Inflammatory macrophage treated with lipopolysaccharide for 1 hour (primary cell): ENCODE data around the gene ATP10A.
"Not testable (repeated sequence)": the region's sequence is repeated elsewhere in the genome, so short reads cannot be mapped to it uniquely, and the experiment has no call there.

Experiments
- DNase-seq, 2 donors: peaks; one replicate each; pipeline ENCODE4 v3.0.0-alpha.2; 2020 to 2022

ATP10A gene

DNA sequence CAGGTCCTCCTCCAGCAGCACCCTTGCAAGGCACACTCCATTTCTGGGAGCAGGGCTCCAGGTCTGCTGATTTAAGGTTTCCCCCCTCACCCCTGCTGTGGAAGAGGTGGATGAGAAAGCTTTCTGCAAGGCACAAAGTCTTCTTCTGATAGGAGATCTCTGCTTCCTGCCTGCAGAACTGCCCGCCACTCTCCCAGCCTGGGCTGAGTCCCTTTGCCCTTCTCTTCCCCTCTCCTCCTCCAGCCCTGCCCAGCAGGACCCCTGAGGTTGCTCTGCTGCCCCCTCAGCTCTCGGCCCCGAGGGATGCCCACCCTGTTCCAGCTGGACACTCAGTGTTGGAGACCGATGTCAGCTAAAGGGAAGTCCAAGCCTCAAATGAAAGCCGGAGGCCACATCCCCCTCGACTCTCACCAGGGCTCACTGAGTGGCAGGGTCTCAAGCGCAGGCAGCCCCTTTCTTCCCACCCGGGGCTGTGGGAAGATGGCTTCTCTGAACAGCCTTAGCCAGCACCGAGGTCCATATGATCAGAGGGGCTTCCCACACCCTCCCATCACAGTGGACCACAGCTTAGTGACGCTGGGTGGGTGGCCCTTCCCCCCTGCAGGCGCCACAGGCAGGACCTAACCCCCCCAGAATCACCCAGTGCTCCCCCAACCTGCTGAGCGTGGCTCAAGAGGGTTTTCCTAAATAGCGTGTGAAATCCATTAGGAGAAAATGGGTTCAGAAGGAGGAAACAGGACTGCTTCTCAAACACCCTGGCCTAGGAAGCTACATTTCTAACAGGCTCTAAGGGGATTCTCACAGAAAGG is 4.0 kb downstream of the ATP10A start:
- no peak for DNase-seq

DNA sequence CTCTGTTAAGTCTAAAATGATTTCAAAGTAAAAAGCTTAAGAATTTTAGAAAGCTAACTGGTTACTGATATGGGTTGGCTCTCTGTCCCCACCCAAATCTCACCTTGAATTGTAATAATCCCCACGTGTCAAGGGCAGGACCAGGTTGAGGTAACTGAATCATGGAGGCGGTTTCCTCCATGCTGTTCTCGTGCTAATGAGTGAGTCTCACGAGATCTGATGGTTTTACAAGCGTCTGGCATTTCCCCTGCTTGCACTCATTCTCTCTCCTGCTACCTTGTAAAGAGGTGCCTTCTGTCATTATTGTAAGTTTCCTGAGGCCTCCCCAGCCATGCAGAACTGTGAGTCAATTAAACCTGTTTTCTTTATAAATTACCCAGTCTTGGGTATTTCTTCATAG is 7.1 kb downstream of the ATP10A start:
- not testable (repeated sequence) for DNase-seq

DNA sequence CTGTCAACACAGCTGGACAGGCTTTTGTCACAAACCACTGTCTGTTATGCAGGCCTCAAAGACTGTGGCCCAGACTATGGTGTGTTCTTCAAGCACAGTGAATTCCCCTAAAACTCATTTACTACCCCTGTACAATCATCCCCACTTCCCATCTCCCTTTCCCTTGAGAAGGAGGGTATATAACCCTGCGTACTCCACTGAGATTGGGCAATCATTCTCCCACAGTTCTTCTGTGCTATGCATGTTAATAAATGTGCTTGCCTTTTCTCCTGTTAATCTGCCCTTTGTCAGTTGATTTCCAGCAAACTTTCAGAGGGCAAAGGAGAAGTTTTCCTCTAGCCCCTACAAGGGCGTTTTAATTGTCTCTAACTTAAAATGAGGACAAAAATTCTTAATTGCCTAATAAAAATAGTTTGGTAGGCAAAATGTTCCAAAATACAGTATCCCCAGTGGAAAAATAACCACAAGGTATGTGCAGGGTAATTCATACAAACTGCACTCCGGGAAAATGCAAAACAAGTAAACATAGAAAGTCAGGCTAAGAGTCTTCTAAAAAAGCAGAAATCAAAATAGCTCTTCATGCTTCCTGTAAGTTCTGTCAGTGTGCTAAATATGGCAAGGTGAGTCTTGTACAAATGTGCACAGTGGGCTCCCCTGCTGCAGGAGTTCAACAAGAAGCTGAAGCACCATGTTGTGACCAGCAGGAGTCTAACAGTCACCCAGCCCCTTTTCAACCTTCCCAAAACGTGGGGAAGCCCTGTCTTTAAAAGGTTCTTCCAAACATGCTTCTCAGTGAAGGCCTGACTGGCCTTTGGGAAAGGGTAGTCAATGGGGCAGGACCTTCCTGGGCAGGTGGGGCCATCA is 10.2 kb downstream of the ATP10A start:
- no peak for DNase-seq

DNA sequence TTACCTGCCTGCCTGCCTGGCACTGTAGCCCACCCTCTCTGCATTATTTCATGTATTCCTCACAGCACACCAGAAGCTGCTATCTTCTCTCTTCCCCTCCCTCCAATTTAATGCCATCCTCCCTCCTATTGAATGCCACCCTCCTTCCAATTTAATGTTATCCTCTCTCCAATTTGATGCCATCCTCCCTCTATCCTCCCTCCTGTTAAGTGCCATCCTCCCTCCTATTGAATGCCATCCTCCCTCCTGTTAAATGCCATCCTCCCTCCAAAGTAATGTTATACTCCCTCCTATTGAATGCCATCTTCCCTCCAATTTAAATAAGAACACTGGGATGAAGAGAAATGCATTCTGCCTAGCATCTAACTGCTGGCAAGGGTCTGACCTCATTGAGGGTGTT is 11.1 kb downstream of the ATP10A start:
- no peak for DNase-seq

DNA sequence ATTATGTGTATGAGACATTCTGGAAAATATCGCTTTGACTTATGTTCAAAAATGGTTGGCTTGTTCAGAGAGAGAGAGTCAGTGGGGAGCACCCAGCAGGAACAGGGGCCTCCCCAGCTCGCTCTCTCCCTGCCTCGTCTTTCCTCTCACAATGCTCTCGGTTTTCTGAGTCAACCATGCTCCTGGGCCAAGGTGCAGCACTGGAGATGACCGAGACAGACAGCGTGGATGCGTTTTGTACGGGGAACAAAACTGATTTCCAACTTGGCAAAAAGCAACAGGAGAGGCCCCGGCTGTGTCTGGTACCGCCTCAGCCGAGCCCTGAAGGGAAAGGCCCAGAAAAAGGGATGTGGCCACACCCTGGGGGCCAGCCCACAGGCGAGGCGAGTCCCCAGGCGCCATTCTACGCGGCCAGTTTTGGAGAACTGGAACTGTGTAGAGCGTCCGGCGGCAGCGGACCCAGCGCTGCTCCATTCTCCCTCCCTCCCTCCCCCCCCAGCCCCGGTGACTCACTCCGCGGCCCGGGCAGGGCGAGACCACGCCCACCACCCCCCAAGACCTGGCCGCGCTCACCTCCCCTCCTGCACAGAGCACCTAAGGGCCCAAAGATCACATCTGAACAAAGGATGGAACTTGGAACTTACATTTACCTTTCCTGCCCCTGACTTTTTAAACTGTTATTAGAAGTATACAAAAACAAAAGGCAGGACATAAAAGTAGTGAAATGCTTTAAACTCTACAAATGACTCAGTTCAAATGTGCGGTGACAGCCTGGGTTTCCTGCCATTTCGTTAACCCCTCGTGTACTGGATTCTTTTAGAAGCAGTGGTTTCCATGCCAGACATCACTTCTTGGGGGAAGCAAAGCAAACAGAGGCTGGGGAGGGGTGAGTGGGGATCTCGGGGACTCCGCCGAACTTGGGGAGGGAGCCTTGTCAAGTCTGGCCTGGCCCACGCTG is 12.7 kb downstream of the ATP10A start:
- peak; percentile 92 to 93 for DNase-seq

DNA sequence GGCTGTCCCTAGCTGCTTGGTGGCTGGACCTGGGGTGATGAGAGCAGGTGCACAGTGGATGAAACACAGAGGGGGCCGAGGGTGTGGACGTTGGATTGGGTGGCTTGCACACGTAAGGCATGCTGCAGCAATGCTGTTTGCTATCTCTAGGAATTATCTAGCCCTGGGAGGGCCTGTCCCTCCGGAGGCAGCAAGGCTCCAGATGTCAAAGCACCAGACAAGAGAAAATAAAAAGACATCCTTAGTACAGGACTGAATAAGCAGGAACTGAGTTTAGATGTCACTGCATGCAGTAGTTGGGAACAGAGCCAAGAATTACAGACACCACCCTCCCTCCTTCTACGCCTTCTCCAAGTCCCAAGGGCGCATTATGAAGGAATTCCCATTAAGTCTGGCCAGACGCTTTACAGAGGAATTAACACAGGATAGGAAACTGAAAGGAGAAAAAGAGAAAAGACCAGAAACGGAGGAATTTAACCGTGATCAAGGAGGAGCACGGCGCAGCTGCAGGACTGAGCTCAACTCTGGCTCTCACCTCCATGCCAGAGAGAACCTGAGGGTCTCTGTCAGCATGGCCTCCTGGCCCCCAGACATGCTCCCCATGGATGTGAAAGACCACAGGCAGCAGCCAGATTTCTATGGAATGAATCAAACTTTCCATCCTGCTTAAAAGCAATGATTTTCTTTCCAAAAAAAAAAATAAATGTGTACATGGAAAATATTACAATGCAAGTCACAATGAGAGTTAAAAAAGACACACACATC is 13.8 kb downstream of the ATP10A start:
- peak; percentile 43 to 56 for DNase-seq

DNA sequence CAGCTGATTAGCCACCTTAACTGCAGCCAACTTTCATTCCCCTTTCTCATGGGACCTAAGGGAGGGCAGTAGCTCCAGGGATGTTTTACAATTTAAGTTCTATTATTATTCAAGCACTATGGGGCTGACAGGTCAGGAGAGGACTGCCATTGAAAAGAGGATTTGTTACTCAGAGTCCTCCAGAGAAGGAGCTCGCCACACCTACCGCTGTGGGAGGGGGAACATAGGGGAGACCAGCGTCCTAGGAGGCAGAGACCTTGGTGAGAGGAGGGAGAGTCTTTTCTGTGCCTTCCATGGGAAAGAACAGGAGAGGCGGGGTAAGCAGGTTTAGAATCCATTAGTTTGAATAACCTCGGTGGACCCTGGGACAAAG is 14.4 kb downstream of the ATP10A start:
- DNase-seq, result no peak

DNA sequence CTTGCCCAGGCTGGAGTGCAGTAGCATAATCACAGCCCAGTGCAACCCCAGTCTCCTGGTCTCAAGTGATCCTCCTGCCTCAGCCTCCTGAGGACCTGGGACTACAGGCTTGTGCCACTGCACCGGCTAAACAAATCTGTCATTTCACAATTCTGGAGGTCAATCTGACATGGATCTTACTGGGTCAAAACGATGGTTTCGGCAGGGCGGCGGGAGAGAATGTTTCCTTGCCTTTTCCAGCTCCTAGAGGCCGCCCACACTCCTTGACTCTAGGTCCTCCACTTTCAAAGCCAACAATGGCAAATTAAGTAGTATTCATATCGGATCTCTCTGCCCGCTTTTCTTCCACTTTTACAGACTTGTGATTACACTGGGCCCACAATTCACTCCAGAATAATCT is 14.8 kb downstream of the ATP10A start:
- DNase-seq, result no peak

DNA sequence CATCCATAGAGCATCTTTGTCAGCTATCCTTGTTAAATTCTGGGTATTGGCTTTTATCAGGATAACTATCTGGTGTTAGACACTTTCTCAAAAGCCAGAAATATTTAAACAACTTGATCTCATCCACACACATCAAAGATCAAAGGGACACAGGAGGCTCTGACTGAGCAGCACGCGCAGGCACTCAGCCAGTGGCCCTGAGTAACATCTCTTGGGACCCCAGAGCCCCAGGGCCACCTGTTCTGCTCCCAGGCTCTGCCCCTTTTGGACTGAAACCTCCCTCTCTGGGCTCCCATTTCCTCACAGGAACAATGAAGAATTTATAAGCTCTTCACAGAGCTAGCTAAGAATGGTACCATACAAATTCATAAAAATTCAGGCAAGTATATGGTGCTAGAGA is 16.1 kb downstream of the ATP10A start:
- DNase-seq, result no peak

DNA sequence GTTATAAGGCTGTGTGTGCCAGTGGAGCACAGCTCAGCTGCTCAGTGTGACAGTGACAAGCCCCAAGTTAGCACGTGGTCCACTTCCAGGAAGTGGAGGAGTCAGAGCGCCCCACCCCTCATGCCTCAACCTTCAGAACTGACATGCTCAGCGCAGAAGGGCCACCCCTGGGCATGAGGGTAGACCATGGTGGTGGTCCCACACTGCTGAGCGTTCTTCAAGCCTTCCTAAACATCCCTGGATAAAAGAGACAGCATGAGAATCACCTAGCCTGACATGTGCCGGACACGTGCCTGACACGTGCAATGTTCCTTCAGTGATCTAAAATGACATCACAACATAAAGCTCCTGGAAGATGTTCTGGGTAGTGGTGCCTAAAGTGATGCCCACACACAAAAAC is 16.8 kb downstream of the ATP10A start:
- no peak for DNase-seq

DNA sequence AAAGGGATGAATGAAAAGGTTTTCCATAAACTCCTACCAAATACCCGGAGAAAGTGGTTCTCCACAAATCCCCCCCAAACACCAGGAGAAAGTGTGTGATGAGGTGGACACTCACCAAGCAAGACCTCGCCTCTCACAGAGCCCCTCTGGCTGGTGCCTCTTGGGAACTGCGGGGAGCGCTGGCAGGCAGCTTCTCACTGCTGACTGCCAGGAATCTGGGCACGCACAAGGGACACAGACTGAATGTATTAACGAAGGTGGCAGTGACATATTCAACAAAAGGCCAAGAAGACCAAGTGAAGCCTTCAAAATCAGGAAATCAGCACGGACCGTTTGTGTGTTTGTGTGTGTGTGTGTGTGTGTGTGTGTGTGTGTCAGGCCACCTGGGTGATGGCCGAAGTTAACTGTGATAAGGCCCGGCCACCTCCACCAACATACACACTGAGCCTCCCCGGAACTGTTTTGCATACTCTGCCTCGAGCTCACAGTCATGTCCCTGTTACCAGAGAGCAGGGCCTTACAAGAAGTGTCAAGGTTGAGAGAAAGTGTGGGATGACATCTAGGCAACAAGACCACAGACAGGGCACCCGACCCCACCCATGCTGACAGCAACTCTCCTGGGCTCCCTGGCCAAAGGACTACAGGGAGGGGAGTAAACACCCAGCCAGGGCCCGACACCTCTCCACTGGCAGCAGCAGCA is 18.0 kb downstream of the ATP10A start:
- no peak for DNase-seq

DNA sequence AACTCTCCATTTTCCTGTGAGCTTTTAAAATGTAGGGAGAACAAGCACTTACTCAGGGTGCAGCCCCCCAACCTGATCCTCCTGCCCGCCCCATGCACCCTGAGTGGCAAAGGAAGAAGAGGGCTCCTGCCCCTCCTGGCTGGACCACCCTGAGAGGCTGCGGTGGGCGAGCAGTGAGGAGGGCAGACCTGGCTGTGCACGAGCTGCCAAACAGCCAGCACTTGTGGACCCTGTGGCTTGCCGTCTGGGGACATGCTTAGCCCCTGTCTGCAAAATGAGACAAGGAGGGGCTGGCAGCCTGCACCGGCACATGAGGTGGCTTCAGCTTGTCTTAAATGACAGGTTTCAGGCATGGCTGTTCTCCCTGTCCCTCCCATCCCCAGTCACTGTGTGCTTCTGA is 18.6 kb downstream of the ATP10A start:
- no peak for DNase-seq

DNA sequence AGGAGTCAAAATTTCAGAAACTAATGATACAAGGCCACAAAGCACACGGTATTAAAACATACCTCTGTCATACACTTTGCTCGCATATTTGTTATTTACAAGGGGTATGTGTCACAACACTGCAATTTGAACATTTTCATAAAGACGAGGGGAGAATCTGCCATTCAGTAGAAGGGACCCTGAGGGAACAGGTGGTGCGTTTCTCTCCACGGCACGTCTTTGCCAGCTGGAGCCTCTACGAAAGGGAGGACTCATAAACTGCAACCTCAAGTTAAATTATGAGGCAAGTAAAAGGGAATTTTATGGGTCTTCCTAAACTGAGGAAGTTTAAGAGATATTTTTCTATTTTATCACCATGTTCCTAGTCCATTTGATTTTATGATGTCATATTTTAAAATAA is 19.1 kb downstream of the ATP10A start:
- no peak for DNase-seq

DNA sequence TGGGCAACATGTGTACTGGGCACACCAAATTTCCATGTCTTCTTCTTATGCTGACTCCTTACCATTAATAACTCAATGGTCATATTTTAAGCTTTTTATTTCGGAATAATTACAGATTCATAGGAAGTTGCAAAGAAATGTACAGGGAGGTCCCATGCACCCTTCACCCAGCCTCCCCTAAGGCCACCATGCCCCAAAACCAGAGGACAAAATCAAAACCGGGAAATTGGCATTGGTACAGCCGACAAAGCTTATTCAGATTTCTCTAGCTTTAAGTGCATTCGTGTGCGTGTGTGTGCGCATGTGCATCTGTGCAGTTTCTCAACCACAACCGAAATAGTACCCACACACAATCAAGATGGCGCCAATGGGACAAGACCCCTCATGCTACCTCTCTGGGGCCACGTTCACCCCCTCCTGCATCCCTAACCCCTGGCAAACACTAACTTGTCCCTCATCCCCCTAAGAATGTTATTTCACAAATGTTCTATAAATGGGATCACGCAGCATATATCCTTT is 23.4 kb downstream of the ATP10A start:
- no peak for DNase-seq

DNA sequence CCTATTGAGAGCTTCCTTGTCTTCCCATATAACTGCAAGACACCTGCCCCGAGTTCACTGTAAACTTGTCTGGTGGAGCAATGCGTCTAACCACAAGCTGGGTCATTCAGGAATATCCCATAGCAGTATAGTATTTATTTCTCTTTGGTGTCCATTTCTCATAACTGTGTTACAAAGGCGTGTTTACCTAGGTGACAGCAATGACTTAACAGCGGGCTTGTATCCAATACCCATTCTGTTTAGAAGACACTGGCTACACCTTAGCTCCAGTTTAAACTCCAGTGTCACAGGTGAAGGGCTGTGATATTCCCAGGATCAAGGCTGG is 24.3 kb downstream of the ATP10A start:
- DNase-seq, result no peak

DNA sequence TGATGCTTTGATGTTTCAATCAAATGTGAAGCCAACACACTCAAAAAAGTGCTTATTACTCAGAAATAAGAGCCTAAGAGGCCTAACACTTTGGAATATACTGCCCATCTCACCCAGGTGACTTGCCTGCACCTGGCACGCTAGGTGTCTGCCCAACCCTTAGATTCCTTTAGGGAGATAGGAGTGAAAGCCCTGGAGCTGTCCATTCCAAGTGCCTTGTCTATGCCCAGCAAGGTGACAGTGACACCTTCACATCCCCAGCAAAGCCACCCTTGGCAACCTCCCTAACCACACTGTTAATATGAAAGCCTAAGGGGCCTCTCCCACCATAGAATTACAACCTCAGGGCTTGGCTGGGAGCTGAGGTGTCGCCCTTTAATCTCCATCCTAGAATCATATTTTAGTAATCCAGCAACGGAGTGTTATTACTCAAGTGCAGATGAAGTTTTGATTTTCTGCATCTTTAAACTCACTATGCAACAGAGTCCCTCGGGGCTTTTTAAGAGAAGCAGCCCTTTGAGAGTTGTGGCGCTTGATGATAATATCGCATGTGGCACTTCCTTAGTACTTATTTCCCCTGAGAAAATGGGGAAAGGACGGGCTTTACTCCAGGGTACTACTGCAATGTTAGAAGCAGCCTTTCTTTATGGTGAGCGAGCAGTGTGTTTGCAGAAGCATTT is 24.8 kb downstream of the ATP10A start:
- no peak for DNase-seq

DNA sequence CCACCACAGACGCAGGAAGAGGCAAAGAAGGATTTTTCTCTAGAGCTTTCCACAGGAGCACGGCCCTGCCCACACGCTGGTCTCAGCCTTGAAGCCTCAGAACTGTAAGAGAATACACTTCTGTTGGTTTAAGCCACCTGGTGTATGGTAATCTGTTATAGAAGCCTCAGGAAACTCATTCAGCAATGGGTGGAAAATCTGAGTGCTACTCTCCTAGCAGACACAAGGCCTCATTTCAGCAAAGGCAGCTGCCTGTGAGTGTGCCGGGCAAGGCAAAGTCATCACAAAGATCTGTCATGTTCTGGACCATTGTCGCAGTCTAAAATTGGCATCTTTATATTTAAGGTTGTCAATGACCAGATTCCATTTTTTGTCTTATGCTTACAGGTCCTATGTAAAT is 31.0 kb downstream of the ATP10A start:
- no peak for DNase-seq

DNA sequence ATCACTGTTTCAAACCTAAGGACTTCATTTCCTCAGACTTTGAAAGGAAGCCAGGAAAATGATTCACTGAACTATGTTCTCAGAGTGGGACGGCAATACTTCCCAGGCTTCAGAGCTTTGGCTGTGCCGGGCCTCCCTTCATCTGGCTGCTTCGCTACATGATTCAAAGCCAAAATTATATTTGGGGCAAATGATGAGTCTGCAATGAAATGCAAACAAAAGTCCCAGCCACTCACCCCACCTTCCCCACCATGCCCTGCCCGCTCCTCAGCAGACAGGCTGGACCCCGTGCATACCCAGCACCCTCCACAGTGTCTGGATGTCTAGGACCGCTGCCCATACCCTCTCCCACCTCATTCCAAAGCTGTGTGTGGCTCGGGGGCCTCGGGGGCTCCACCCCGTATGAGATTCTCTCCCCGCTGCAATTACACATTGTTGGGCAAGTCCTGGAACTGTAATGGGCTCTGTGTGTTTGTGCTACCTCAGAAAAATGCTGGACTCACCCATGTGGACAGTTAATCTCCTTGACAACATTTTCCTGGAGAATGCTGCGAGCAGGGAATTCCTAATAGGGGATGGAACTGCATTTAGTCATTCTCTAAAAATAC is 32.2 kb downstream of the ATP10A start:
- no peak for DNase-seq

DNA sequence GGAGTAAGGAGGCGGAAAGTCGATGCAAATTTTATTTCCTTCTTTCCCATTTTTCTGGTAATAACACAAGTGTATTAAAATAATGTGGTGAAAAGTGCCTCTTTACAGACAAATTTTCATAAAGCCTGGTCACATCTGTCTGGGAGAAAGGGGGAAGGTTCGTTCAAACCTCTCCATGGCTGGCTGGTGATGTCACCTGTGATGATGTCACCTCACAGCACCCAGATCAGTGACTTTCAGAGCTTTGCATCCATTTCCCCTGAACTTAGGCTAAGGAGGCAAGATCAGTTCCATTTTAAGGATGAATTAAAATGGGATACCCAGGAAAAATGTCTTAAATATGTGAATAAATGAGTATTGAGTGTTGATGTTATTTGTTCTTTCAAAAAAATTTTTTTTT is 34.1 kb downstream of the ATP10A start:
- DNase-seq, result no peak

DNA sequence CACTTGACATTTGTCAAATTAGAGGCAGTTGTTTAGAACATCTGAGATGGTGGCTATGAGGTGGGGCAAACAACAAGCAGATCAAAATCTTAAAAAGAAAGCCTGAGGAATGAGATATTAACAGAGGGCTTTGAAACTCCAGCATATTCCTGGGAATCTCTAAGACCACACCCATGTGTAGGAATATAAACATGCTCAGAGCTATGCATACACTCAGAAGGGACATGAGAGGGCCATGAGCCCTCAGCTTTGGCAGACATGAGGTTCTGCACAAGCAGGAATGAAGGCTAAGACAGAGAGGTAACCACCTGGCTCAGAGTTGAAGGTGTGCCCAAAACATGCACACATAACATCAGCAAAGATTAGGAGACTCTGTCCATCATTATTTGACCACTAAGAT is 37.9 kb downstream of the ATP10A start:
- DNase-seq, result no peak

DNA sequence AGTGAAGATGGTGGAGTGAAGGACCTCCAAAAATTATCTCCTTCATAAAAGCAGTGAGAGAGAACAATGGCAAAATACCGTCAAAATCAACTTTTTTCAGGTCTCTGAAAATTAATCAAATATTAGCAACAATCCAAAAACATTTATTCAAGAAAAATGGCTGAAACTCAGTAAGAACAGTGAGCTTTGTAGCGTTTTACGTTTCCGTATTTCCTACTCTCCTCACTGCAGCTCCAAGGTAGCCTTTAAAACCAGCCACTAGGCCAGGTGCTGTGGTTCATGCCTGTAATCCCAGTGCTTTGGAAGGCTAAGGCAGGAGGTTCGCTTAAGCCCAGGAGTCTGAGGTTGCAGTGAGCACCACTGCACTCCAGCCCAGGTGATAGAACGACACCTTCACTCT is 38.5 kb downstream of the ATP10A start:
- DNase-seq, result no peak
